Hepatocyte (in vitro differentiated cells): Measurements from ENCODE around the gene RPL13A. TPM values are rescaled to one million over a fixed set of nuclear protein-coding genes. Genes with fewer than 3 reads are reported as not detected.
A peak's percentile ranks its signal among the peaks of the same experiment; 100 is the strongest.

Experiments
- DNase-seq: peaks from one replicate; pipeline ENCODE4 v3.0.0-alpha.2; 2016; ENCODE audit warnings: low spot score
- H2AFZ ChIP-seq: fragments of 200-600 bp; sonication (generic); 2 replicates; pipeline ENCODE4 v1.6.0; 2016; ENCODE audit warnings: antibody characterized with exemption, mild to moderate bottlenecking
- H3K27ac ChIP-seq: fragments of 200-600 bp; sonication (generic); 2 replicates; pipeline ENCODE4 v1.5.1; 2016; ENCODE audit warnings: mild to moderate bottlenecking
- H3K27me3 ChIP-seq: fragments of 200-600 bp; sonication (generic); 2 replicates; pipeline ENCODE4 v1.6.1; 2016
- H3K36me3 ChIP-seq: fragments of 200-600 bp; sonication (generic); replicated peaks from 2 replicates; pipeline ENCODE4 v1.5.1; 2016; ENCODE audit warnings: low read depth; ENCODE audit not compliant: insufficient read depth
- H3K4me1 ChIP-seq: fragments of 200-600 bp; sonication (generic); 2 replicates; pipeline ENCODE4 v1.5.1; 2016; ENCODE audit warnings: mild to moderate bottlenecking, moderate library complexity; ENCODE audit not compliant: insufficient read depth
- H3K4me2 ChIP-seq: fragments of 200-600 bp; sonication (generic); 2 replicates; pipeline ENCODE4 v1.6.0; 2016
- H3K4me3 ChIP-seq: fragments of 200-600 bp; sonication (generic); 2 replicates; pipeline ENCODE4 v1.5.1; 2016; ENCODE audit warnings: mild to moderate bottlenecking
- H3K79me2 ChIP-seq: fragments of 200-600 bp; sonication (generic); 2 replicates; pipeline ENCODE4 v1.6.0; 2017; ENCODE audit warnings: mild to moderate bottlenecking
- H3K9me2 ChIP-seq: fragments of 200-600 bp; sonication (generic); replicated peaks from 2 replicates; pipeline ENCODE4 v1.6.0; 2017; ENCODE audit warnings: mild to moderate bottlenecking; ENCODE audit not compliant: insufficient read depth
- H3K9me3 ChIP-seq: fragments of 200-600 bp; sonication (generic); 2 replicates; pipeline ENCODE4 v1.5.1; 2016; ENCODE audit warnings: low read depth, mild to moderate bottlenecking
- H4K20me1 ChIP-seq: fragments of 200-600 bp; sonication (generic); 2 replicates; pipeline ENCODE4 v1.6.0; 2016; ENCODE audit warnings: mild to moderate bottlenecking; ENCODE audit not compliant: insufficient read depth, poor library complexity, severe bottlenecking
- EZH2 ChIP-seq: fragments of 200-600 bp; sonication (generic); IDR thresholded peaks from 2 replicates; pipeline ENCODE4 v1.6.1; 2016; ENCODE audit warnings: antibody characterized with exemption, mild to moderate bottlenecking, borderline replicate concordance
- EZH2phosphoT487 ChIP-seq: fragments of 200-600 bp; sonication (generic); IDR thresholded peaks from one replicate; pipeline ENCODE4 v1.6.1; 2018; ENCODE audit warnings: antibody characterized with exemption, mild to moderate bottlenecking, low read depth, moderate library complexity; ENCODE audit not compliant: unreplicated experiment, severe bottlenecking
- WGBS: methylation state at CpG from one replicate; pipeline ENCODE4 v1.1.6; 2016; ENCODE audit warnings: low lambda C conversion rate; ENCODE audit errors: missing lambda C conversion rate; 5-methylcytosine and 5-hydroxymethylcytosine counted together
- polyA plus RNA-seq: library from polyadenylated mRNA; unstranded; fragments of >200 nt; fragmentation: Nextera tagmentation; extraction: Ambion mirVana; gene quantifications from 2 replicates; pipeline ENCODE4 v1.2.1, GENCODE V29; 2016
- total RNA-seq: library from RNA; depleted of rRNA; stranded (reverse); fragments of >200 nt; gene quantifications from 2 replicates; pipeline ENCODE4 v1.2.3, GENCODE V29; 2014
- TF ChIP-seq, protein P1 (sequence below): fragments of 200-600 bp; sonication (generic); IDR thresholded peaks from 2 replicates; pipeline ENCODE4 v1.5.1; 2016; ENCODE audit warnings: antibody characterized with exemption, mild to moderate bottlenecking; ENCODE audit not compliant: poor library complexity

Gene RPL13A
- total and polyA plus RNA-seq, 2 experiments from 2014 or later: 904 to 1,997 TPM

DNA sequence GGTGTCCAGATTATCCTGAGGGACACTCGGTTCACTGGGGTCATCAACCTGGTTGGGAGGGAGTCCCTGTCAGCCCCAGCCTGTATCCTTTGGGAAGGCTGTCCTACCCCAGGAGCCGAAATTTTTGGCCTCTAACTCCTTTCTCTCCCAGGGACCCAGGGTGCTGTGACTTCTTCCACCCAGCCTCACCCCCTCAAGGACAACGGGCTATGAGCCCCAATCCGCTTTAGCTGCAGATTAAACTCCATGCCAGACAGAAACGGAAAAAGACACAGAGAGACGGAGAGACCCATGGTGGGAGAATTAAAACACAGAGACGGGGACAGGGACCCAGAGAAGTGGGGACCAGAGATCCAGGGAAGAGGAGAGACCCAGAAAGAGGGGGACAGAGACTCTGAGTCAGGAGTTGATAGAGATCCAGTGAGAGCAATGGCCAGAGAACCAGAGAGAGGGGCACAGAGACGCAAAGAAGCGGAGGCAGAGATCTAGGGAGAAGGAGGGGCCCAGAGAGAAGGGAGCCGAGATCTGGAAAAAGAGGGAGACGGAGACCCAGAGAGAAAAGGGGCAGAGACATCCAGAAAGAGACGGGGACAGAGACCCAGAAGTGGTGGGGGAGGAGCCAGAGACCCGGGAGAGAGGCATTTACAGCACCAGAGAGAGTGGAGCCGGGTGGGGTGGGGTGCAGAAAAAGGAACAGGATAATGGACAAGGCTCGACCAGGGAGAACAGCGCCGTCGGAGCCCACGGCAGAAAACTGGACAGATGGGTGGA, 46.8 kb upstream of the RPL13A start:
- H3K4me3 ChIP-seq: no peak overlapping the region
- no peaks in the 10 kb centered on the region for H3K9me3 ChIP-seq
- peaks cover 66% of the 10 kb centered on the region for H3K27me3 ChIP-seq
- TF ChIP-seq EZH2phosphoT487: no peak
- TF ChIP-seq, protein P1, sequence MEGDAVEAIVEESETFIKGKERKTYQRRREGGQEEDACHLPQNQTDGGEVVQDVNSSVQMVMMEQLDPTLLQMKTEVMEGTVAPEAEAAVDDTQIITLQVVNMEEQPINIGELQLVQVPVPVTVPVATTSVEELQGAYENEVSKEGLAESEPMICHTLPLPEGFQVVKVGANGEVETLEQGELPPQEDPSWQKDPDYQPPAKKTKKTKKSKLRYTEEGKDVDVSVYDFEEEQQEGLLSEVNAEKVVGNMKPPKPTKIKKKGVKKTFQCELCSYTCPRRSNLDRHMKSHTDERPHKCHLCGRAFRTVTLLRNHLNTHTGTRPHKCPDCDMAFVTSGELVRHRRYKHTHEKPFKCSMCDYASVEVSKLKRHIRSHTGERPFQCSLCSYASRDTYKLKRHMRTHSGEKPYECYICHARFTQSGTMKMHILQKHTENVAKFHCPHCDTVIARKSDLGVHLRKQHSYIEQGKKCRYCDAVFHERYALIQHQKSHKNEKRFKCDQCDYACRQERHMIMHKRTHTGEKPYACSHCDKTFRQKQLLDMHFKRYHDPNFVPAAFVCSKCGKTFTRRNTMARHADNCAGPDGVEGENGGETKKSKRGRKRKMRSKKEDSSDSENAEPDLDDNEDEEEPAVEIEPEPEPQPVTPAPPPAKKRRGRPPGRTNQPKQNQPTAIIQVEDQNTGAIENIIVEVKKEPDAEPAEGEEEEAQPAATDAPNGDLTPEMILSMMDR: no peak
- TF ChIP-seq EZH2: peak; percentile 68
- 45% methylated on average over 18 of the region's 19 CpGs for WGBS
- no peak for DNase-seq
- no peaks in the 10 kb centered on the region for H3K9me2 ChIP-seq
- no peaks in the 10 kb centered on the region for H3K36me3 ChIP-seq
- H4K20me1 ChIP-seq: no peaks in the 10 kb centered on the region
- peak overlapping the region; percentile 95 for H3K4me2 ChIP-seq
- H3K4me1 ChIP-seq: peaks cover 3% of the 10 kb centered on the region
- no peak overlapping the region for H2AFZ ChIP-seq
- H3K79me2 ChIP-seq: no peaks in the 10 kb centered on the region
- H3K27ac ChIP-seq: no peak overlapping the region

DNA sequence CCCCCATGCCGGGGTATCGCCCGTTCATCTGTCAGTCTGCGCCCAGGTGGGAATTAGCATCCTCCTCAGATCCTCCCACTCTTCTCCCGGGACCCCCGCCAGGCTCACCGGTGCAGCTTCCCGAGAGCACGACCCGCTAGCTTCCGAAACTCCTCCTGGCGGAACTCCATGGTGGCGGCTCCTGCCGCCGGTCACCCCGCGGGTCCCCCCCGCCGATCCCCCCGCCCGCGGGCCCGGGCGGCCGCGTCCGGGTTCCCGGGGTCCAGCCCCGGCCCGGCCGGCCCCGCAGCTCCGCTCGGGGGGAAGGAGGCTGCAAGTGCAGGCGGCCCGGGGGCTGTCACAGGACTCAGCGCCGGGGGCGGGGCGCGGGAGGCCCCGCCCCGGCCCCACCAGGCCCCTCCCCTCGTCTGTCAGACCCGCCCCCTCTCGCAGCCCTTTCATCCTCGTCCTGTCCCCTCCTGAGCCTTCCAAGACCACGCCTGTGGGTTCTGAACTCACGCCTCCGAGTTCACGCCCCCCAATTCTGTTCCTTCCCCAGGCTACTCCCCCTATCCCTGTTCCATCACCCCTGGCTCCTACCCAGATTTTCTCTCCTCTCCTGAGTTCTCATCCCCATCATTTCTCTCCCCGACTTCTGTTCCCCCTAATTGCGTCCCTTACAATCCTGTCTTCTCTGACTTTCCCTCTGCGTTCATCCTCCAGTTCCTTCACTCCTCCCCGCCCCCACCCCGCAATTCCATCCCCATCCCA, 46.0 kb upstream of the RPL13A start, which contains the start of gene SLC17A7:
TSS of gene SLC17A7 (minus strand) at position 318 of the 750 bp plus-strand sequence. CDS start at position 170, 148 bp downstream.
- no peak within 1 kb of the TSS for H3K27ac ChIP-seq
- peak; percentile 59 for DNase-seq
- peaks cover 3% of the 10 kb centered on the region for H3K4me1 ChIP-seq
- no peak for TF ChIP-seq EZH2phosphoT487
- no peak for TF ChIP-seq EZH2
- TF ChIP-seq, protein P1: no peak
- H3K79me2 ChIP-seq: no peaks in the 10 kb centered on the region
- no peaks in the 10 kb centered on the region for H3K36me3 ChIP-seq
- no peaks in the 10 kb centered on the region for H4K20me1 ChIP-seq
- H2AFZ ChIP-seq: peak within 1 kb of the TSS; percentile 95
- H3K27me3 ChIP-seq: peaks cover 59% of the 10 kb centered on the region
- 5% methylated on average over 29 of the region's 56 CpGs for WGBS
- H3K9me2 ChIP-seq: no peaks in the 10 kb centered on the region
- no peak within 1 kb of the TSS for H3K4me3 ChIP-seq
- peak within 1 kb of the TSS; percentile 95 for H3K4me2 ChIP-seq
- no peaks in the 10 kb centered on the region for H3K9me3 ChIP-seq

DNA sequence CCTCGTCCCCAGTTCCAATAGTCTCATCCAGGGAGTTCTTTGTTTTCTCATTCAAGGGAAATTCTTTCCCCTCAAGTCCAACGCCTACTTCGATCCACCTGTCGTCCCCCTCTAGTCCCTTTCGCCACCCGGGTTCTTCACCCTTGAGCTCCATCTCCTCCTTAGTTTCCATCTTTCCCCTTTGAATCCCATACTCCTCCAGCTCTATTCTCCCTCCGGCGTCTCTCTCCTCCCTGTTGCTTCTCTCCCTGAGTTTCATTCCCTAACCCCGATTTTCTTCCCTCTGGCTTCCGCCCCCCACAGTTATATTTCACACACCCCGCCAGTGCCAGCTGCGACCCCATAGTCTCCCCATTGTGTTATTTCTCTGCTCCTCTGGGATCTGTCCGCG, 45.5 kb upstream of the RPL13A start:
- H4K20me1 ChIP-seq: no peaks in the 10 kb centered on the region
- no peaks in the 10 kb centered on the region for H3K36me3 ChIP-seq
- WGBS: 33% methylated on average over 12 of the region's 14 CpGs
- peak overlapping the region; percentile 95 for H2AFZ ChIP-seq
- TF ChIP-seq EZH2phosphoT487: no peak
- TF ChIP-seq, protein P1: no peak
- TF ChIP-seq EZH2: no peak
- H3K4me3 ChIP-seq: no peak overlapping the region
- H3K4me1 ChIP-seq: peaks cover 3% of the 10 kb centered on the region
- DNase-seq: no peak
- no peaks in the 10 kb centered on the region for H3K79me2 ChIP-seq
- H3K4me2 ChIP-seq: peak overlapping the region; percentile 95
- H3K27ac ChIP-seq: no peak overlapping the region
- H3K9me3 ChIP-seq: no peaks in the 10 kb centered on the region
- no peaks in the 10 kb centered on the region for H3K9me2 ChIP-seq
- peaks cover 53% of the 10 kb centered on the region for H3K27me3 ChIP-seq
